HPDE6-E6E7 (cell line): Measurements from ENCODE around the gene EEF1AKMT3.

Source experiments
- DNase-seq: peaks from one replicate; pipeline ENCODE4 v3.0.0; 2011; ENCODE audit warnings: missing footprints; ENCODE audit errors: extremely low spot score

Gene EEF1AKMT3

DNA sequence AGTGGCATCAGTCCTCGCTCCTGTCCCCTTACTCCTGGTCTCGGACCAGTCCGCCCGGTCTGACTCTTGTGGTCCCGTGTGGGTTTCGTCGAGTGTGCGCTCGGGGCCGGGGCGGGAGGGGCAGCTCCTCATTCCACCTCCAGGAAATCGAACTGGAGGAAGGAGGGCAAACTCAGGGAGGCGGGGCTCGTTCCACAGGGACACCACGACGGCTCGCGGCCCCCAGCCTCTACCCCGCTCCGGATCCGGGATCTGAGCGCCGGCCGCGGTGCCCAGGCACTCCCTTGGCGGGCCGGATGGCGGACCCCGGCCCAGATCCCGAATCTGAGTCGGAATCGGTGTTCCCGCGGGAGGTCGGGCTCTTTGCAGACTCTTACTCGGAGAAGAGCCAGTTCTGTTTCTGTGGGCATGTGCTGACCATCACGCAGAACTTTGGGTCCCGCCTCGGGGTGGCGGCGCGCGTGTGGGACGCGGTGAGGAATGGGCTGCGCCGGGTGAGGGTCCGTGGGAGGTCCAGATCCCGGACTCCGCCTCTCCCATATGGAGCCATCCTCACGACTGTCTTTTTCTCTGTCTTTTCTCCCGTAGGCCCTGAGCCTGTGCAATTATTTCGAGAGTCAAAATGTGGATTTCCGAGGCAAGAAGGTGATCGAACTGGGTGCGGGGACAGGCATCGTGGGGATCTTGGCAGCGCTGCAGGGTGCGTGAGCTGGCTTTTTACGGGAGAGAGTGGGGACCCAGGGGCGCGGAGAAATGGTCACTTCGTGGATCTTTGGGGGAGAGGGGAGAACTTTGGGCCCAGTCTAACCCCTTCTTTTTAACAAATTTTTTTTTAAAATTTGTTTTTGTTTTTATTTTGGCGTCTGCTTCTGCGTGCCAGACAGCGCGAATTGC is at the start of gene EEF1AKMT3:
EEF1AKMT3 (plus strand) TSS at position 186 of the 894 bp plus-strand sequence; CDS start at position 297, 111 bp downstream.
- no peak for DNase-seq

DNA sequence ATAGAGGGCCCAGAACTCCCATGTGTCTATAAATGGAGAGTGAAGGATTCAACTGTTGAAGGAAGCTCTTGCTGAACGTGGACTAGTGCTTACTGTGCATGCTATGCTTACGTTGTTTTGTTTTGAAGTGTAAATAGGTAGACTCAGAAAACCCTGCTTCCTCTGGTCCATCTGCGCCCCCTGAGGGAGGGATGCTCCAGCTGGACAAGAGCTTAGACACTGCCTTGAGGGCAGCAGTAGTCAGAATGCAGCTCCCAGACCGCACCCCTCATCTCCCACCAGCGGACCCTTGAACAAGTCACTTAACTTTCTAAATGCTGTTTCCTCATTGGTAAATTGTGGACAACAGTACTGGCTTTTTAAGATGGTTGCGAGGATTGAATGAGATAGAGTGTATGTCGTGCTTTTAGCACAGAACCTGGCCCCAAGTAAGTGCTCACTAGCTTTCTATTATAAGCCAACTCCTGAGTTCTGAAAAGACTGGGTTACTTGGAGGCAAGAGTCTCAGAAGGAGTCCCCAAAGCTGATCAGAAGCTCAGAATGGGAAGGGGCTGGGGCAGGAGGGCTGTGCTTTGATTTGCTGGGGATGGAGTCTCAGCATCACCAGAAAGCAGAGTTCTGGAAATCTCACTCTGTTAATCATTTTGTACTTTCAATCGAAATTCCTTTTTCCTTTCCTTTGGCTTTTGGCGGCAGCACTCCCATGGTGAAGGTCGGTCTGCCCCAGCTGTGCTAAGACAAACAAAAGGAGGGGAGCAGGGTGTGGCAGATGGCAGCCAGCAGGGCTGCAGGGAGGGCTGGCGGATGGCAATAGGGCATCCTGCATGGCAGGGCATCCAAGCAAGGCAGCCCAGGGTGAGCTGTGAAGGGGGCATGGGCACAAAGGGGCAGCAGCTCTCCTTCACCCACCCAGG is 49.4 kb upstream of the EEF1AKMT3 start:
- no peak for DNase-seq

DNA sequence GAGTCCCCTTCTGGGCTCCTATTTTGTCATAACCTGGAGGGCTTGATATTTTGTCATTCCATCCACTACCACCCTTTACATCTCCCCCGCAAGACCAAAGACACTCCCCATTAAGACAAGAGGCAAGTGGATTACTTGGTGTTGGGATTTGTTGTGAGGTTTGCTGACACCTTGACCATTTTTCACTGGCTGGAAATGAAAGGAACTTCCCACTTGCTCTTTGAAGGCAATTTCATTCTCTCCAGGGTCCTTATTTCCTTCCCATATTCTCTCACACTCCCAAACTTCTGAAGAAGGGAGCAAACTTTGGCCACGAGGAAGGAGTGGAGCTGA is 48.8 kb upstream of the EEF1AKMT3 start:
- DNase-seq = no peak

DNA sequence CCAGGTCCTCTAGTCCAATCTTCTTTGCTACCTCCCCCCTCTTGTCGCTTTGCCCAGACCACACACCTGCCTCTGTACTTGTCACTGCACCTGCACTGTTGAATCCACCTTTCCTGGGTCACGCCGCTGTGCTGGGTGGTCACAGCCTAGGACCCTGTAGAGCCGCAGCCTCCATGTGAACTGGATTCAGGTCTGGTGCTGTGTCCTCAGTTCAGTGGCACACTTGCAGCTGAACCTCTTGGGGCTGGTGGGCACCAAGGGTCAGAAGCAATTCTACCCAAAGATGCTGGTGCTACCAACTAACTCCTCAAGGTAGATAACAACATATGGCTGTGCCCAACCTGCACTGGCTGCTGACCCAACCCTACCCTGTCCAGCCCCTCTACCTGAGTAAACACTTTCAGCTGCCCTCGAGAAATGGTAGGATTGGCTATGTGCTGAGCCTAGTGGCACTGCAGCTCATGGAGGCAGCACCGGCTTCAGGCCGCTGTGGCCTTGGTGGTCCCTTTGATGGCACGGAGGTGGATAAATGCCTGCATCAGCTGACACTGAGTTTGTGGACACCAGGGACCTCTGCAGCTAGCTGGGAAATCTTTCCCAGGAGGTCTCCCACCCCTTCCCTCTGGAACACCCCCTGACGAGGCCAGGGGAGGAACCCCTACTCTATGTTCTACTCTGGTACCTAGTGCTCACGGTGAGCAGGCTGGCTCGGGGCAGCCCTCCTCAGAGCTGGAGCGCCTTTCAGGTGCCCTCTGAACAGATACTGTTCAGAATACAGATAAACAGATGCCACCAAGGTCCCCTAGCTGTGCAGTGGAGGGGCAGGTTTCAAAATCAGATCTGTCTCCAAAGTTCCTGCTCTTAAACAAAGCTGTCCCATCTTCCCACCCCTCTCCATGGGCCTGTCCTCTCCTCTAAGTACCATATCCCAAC is 48.1 kb upstream of the EEF1AKMT3 start:
- DNase-seq = no peak

DNA sequence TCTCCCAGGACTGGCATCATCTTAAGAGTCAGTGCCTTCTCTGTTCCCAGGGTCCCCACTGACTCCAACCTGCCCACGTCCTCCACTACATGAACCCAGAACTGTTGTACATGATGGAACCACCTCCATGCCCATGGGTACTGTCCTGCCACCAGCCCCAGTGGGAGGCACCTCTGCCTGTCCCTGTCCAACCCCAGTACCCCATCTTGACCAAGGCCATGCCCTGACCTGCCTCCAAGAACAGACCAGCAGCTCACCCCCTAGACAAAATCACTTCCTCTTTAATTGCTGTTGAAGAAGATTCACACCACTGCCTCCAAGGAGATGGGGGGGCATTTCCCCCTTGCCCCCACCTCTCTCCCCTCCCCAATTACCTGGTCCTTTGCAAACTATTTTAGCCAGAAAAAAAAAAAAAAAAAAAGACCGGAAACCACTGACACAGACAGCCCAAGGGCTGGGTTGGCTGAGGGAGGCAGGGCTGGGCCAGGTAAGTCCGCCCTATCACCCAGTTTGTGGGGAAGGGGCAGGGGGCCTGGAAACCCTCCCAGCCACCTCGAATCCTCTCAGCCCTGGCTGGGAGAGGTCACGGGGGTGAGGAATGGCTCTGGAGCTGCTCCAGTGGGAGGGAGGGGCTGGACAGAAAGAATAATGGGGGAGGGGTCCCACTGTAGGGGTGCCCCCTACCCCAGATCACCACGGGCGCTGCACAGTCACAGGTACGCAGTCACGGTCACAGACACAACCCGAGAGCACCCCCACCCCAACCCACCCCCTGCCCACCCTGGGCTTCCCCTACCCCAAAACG is 47.3 kb upstream of the EEF1AKMT3 start:
- DNase-seq = no peak

DNA sequence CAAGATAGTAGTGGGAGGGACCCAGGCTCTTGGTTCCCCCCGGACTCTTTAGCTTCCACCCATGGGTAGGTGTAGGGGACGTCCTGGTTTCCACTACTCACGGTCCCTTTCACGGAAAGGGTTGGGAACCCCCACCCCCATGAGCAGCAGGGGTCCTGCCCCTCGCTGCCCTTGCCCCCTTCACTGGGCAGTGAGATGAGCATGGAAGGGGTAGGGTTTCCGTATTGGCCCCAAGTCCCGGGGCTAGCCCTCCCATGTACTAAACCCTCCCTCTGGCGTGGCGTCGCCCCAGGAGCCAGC is 46.6 kb upstream of the EEF1AKMT3 start:
- DNase-seq = no peak

DNA sequence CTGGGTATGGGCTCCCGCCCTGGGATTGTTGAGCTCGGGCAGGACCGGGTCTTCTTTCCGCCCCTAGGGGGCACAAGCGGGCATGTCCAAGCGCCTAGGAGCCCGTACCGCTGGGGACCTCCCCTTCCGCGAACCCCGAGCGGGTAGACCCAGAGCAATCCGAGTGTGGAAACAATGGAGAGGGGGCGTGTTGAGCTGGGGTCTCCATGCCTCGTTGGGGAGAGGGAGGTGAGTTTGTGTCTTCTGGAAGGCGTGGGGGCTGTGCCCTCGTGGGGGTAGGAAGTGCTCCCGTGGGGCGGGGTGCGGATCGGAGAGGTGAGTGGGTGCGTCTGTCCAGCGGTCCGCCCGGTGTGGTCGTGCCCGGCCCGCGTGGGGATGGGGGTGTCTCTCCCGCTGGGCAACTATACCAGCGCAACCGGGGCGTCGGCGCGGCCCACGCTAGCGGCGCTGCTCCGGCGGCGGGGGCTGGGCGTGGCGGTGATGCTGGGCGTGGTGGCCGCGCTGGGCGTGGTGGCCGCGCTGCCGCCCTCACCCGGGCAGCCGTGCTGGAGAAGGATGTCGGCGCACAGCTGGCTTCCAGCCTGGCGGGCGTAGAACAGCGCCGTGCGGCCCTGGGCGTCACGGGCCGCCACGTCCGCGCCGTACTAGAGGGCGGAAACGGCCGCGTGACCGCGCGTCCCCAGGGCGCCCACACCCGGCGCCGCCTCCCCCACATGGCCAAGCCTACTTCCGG is 46.1 kb upstream of the EEF1AKMT3 start:
- peak; percentile 89 for DNase-seq

DNA sequence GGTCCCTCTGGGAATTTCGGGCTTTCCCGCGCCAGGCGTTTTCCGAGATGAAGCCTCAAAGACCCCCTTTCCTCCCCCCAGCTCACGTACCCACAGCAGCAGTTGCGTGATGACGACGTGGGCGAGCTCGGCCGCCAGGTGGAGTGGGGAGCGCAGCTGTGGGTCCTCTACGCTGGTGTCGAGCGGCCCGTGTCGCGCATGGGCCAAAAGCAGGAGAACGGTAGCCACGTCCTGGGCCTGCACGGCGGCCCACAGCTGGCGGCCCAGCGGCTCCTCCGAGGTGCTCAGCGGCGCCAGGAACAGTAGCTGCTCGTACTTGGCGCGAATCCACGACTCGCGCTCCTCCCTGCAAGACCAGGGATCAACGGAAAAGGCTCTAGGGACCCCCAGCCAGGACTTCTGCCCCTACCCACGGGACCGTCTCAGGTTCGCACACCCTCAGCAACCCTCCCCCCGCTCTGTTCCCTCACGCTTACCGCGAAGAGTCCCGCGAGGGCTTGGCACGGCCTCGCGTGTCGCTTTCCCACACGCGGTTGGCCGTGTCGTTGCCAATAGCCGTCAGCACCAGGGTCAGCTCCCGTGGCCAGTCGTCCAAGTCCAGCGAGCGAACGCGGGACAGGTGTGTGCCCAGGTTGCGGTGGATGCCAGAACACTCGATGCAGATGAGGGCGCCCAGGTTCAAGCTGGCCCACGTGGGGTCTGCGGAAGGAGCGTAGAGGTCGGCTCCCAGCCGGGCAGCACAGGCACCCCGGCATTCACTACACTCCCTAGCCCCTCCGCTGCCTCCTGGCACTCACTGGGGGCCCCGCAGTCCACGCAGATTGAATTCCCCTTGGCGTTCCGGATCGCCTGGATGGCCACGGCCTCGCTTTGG is 45.3 kb upstream of the EEF1AKMT3 start:
- DNase-seq = no peak

DNA sequence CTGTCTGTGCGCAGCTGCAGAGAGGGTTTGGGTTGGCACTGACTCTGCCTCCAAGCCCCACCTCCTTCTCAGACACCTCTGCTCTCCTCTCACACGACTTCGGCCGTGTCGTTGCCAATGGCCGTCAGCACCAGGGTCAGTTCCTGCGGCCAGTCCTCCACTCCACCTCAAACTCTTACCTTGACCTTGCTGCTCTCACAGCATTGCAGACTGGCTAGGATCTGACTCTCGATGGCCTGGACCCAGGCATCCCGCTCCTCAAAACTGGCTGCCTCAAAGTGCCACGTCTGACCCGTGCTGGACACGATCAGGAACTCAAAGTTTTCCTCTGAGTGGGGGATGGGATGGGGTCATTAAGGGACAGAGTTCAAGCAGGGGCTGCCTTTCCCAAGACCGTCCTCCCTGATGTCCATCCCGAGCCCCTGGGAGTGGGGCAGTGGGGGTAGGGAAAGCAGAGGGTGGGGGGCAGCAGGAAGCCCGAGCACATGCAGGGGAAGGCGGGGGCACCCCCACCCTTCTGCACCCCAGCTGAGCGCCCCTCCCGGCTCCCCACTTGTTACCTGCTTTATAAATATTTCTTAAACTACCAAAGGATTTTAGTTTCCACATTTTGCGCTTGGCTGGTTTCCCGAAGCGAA is 44.5 kb upstream of the EEF1AKMT3 start:
- DNase-seq = no peak

DNA sequence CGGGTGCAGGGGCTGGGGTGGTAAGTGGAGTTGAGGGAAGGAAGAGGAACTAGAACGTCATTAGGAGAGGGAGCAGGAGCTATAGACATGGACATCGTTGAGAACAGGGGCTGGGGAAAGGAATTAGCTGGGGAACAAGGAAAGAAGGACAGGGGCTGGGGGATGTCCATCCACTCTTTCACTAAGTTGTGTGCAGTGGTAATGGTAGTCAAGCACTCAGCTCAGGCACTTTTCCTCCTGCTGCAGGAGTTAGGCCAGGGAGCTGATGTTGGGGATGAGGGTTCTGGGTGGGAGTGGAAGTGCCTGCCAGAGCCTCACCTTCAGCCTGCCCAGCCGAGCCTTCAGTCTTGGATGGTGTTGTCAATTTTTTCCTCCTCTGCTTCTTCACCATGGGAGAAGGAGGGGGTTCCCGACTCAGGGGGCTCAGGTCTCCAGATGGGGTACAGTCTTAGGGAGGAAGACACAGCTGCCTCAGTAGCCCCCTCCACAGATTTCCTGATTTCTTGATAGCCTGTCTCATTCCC is 43.0 kb upstream of the EEF1AKMT3 start:
- no peak for DNase-seq

DNA sequence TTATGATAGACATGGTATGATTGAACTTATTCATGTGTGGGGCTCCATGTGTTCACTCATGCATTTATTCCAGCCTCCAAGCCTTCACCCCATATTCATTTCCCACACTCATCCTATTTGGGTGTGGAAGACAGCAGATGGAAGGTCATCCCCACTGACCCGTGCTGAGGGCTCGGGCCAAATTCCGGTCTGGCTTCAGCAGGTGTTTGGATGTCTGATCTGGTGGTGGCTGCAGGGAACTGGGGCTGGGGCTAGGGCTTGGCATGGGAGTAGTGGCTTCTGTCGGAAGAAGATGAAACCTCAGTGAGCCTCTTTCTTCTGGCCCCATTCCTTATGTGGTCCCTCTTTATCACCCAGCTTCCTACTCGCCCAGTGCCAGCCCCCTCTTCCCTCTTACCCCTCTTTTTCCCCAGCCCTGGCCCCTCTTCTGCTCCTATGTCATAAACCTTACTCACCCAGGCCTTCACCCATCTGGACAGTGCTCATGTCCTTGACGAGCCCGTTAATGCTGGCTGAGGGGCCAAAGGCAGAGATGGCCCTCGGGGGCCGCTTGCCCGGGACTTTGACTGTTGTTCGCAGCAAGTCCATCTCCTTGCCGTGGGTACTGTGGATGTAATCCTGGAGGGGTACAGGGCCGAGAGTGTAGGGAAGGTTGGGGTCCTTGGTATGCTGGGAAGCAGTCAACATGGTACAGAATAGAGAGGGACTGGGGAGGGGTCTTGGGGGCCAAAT is 41.9 kb upstream of the EEF1AKMT3 start:
- DNase-seq = no peak

DNA sequence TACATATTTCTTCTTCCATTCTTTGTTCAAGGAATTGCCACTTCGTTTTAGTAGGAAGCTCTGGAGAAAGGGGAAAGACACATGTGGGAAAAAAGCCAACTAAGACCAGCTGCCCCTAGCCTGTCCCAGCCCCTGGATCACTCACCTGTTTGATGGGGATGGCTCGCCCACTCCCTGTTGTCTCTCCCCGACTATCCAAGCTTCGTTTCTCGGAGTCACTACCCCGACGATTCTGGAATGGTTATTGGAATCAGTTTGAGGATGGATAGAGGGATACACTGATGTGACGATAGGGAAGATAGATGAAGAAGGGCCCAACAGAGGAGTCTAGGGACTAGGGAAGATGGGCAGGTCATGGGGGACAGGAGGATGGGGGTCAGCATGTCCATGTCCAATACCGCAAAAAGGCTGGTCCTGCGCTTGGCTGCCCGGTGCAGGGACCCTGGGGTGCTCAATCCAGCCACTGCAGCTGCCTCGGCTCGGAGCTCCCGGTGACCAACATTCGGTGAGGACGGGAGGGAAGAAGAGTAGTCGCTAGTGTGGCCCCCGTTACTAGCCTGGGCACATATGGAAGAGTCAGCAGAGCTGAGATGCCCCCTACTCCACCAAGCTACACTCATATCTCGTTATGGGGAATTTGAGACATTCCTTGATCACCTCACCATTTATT is 40.9 kb upstream of the EEF1AKMT3 start:
- DNase-seq = no peak

DNA sequence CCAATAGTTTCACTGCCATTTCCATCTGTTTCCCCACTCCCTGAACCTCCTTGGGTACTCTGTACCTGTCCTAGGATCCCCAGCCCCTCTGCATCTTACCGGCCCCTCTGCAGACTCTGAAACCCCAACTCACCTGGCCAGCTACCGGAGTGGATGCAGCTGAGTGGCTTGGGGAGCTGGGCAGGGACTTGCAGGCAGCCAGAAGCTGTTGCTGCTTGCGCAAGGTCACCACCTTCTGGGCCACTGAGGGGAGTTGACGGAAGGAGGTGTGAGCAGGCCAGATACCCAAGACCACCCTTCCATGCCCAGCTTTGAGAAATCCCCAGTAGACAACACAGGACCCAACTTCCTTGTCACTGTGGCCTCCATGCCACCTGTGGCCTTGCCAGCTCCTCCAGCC is 40.1 kb upstream of the EEF1AKMT3 start:
- no peak for DNase-seq

DNA sequence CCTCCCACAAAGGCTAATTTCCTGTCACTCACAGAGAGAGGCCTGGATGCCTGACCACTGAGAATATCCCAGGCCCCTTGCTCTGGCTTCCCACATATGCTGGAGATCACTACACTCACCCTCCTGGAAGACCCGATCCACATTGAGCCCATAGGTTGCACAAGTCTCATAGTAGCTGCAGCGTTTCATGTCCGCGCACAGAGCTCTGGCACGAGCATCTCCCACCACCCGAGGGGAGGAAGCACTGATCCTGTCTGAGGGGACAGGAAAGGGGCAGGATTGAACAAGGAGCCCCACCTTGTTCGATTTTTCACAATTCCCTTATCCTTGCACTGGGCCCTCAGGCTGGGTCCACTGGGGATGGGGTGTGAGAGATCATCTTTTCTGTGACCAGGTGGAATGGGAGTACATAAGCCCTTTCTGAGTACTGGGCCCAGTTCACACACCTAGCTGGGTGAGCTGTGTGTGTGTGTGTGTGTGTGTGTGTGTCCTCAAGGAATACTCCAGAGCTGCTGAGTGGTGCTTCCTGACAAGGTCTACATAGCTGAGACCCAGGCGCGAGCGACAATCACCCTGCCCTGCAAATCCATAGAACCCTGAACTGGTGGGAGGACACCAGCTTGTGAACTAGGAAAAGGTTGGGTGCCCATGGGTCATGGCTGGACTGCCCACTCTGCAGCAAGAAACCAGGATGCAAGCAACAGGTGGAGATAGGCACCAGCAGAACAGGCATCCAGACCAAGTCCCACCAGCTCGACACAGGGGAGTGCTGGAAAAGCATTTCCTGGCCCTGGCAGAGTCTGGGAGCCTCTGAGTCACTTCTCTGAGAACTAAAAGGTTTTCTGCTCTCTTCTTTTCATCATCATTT is 39.5 kb upstream of the EEF1AKMT3 start:
- DNase-seq = no peak

DNA sequence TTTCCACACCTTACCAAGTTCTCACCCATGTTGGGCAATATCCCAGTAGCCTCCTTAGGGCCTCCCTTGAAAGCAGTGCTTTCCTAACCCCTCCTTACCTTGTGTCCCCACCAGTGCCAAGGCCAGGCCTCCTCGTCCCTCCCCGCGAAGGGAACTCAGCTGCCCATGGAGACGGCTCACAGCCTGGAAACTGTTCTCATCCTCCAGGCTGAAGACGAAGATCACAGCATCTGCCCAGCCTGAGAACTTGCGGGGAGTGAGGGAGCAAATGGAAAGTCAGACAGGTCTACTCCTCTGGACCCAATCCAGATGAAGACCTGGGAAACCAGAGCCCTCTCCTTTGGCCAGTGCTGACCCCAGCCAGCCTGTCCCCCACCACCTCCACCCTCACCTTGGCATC is 38.5 kb upstream of the EEF1AKMT3 start:
- DNase-seq = no peak

DNA sequence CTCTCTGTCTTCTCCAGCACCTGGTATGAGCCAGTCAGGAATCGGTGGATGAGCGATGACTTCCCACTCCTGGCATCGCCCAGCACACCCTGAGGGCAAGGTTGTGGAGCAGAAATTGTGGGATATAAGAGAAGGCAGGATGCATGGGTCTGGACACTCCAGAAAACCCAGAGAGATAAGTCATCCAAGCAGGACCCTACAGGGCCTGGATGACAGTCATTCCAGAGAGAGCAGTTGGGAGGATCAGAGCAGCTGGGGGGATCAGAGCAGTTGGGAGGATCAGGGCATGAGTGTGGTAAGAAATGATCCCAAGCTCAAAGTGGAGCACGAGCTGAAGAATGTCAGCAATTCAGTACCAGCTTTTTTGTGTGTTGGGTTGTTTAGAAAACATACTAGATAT is 37.8 kb upstream of the EEF1AKMT3 start:
- DNase-seq = no peak
